HepG2 (cell line): ENCODE data around the gene CFAP91. TPM values are rescaled to one million over a fixed set of nuclear protein-coding genes. Genes with fewer than 3 reads are reported as not detected.

ENCODE experiments used
- ELF4 ChIP-seq: sonication (generic); formaldehyde crosslinking; IDR thresholded peaks from 2 replicates; pipeline ENCODE4 v1.5.0; 2020; ENCODE audit warnings: missing genetic modification reagents, mild to moderate bottlenecking, moderate library complexity, borderline replicate concordance
- FOXO1 ChIP-seq: sonication (generic); formaldehyde crosslinking; IDR thresholded peaks from 2 replicates; pipeline ENCODE4 v1.4.0; 2020; ENCODE audit warnings: missing genetic modification reagents
- FOXP4 ChIP-seq: sonication (generic); formaldehyde crosslinking; IDR thresholded peaks from 2 replicates; pipeline ENCODE4 v1.4.0; 2020; ENCODE audit warnings: missing genetic modification reagents
- KDM2A ChIP-seq: sonication (generic); formaldehyde crosslinking; IDR thresholded peaks from 2 replicates; pipeline ENCODE4 v1.4.0; 2020; ENCODE audit warnings: low read depth, missing genetic modification reagents, borderline replicate concordance
- KLF12 ChIP-seq: sonication (generic); formaldehyde crosslinking; IDR thresholded peaks from 2 replicates; pipeline ENCODE4 v1.4.0; 2020; ENCODE audit warnings: missing genetic modification reagents, borderline replicate concordance
- MAZ ChIP-seq, 2 experiments: sonication (generic) in 1 of 2; formaldehyde crosslinking in 1 of 2; IDR thresholded peaks; 2 replicates each; pipeline versions ENCODE4 v1.5.0 to v1.6.1; 2012 to 2020; ENCODE audit warnings: low read depth in 2 of 2, mild to moderate bottlenecking in 2 of 2, borderline replicate concordance in 1 of 2, improper control_type of control experiment in 1 of 2, low read length in 1 of 2, missing genetic modification reagents in 1 of 2, moderate library complexity in 1 of 2
- RBM39 ChIP-seq: fragments of 200-400 bp; formaldehyde crosslinking; IDR thresholded peaks from one replicate; pipeline ENCODE4 v1.6.1; 2018; ENCODE audit warnings: antibody characterized with exemption, mild to moderate bottlenecking, low read depth, low read length; ENCODE audit not compliant: poor library complexity, severe bottlenecking
- RXRA ChIP-seq: sonication (generic); formaldehyde crosslinking; IDR thresholded peaks from 2 replicates; pipeline ENCODE4 v1.5.1; 2020; ENCODE audit warnings: missing genetic modification reagents
- TFDP1 ChIP-seq: IDR thresholded peaks from 2 replicates; pipeline ENCODE4 v1.6.1; 2016; ENCODE audit warnings: missing compliant biosample characterization, missing genetic modification reagents, borderline replicate concordance
- WIZ ChIP-seq: sonication (generic); formaldehyde crosslinking; IDR thresholded peaks from 2 replicates; pipeline ENCODE4 v1.5.1; 2020; ENCODE audit warnings: mild to moderate bottlenecking, missing genetic modification reagents
- ZNF274 ChIP-seq: sonication (generic); formaldehyde crosslinking; IDR thresholded peaks from 2 replicates; pipeline ENCODE4 v1.5.1; 2020; ENCODE audit warnings: mild to moderate bottlenecking, missing genetic modification reagents
- ZNF335 ChIP-seq: sonication (generic); formaldehyde crosslinking; IDR thresholded peaks from 2 replicates; pipeline ENCODE4 v1.4.0; 2020; ENCODE audit warnings: missing genetic modification reagents
- polyA plus RNA-seq, 8 experiments: library from polyadenylated mRNA; depleted of rRNA in 3 of 8; stranded (reverse) in 7 of 8; unstranded in 1 of 8; fragments of >200 nt; fragmentation: Illumina TruSeq in 4 of 8; extraction: Trizol in 4 of 8; gene quantifications; 2 replicates each; pipeline versions ENCODE4 v1.2.1 to v1.2.3, GENCODE V29; 2011 to 2016; ENCODE audit warnings: low read depth in 4 of 8, missing spikeins in 1 of 8, mixed read lengths in 1 of 8; ENCODE audit not compliant: insufficient read depth in 1 of 8
- total RNA-seq, 5 experiments: library from RNA; depleted of rRNA; stranded (reverse); fragments of >200 nt; fragmentation: Illumina TruSeq; extraction: Trizol; gene quantifications; 2 replicates each; pipeline ENCODE4 v1.2.3, GENCODE V29; 2016; ENCODE audit warnings: low read depth in 1 of 5
- TF ChIP-seq, protein P1 (sequence below): sonication (generic); formaldehyde crosslinking; IDR thresholded peaks from 2 replicates; pipeline ENCODE4 v1.4.0; 2020; ENCODE audit warnings: missing genetic modification reagents

CFAP91 gene
- total and polyA plus RNA-seq, 2 of the 13 experiments (the other 11 are each of a cell fraction or from before 2014, with no cell fraction given) = not detected

GRCh38 chr3:119676771-119677640, 25.8 kb upstream of the CFAP91 start, which contains the start of gene COX17 (continued):
- peak; percentile 97 for TF ChIP-seq ELF4 (CRISPR knock-in tag)
- peak; percentile 45; the same call in 1 of the 2 replicates for TF ChIP-seq RXRA (CRISPR knock-in tag)
- no peak for TF ChIP-seq MAZ (IDR thresholded peaks at IDR 0.05; ENCODE audit: borderline replicate concordance, low read depth, low read length)
- TF ChIP-seq MAZ (CRISPR knock-in tag; IDR thresholded peaks at IDR 0.05; ENCODE audit: low read depth) = peak; percentile 73
- 0 out of 2 replicates have a peak, but pooled peaks have one; percentile 11 for TF ChIP-seq FOXO1 (CRISPR knock-in tag)
- TF ChIP-seq FOXP4 = peak; percentile 53; the same call in 1 of the 2 replicates
- TF ChIP-seq WIZ (CRISPR knock-in tag) = peak; percentile 75; the same call in 1 of the 2 replicates
- TF ChIP-seq RBM39 = peak; percentile 33
- TF ChIP-seq, protein P1, sequence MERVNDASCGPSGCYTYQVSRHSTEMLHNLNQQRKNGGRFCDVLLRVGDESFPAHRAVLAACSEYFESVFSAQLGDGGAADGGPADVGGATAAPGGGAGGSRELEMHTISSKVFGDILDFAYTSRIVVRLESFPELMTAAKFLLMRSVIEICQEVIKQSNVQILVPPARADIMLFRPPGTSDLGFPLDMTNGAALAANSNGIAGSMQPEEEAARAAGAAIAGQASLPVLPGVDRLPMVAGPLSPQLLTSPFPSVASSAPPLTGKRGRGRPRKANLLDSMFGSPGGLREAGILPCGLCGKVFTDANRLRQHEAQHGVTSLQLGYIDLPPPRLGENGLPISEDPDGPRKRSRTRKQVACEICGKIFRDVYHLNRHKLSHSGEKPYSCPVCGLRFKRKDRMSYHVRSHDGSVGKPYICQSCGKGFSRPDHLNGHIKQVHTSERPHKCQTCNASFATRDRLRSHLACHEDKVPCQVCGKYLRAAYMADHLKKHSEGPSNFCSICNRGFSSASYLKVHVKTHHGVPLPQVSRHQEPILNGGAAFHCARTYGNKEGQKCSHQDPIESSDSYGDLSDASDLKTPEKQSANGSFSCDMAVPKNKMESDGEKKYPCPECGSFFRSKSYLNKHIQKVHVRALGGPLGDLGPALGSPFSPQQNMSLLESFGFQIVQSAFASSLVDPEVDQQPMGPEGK (CRISPR knock-in tag) = peak; percentile 55; the same call in 1 of the 2 replicates
- TF ChIP-seq TFDP1 (CRISPR knock-in tag) = peak; percentile 86; the same call in 1 of the 2 replicates
- peak; percentile 90 for TF ChIP-seq KDM2A (CRISPR knock-in tag)
- TF ChIP-seq ZNF335 = peak; percentile 54; the same call in 1 of the 2 replicates
- peak; percentile 22; the same call in 1 of the 2 replicates for TF ChIP-seq KLF12 (CRISPR knock-in tag)
- TF ChIP-seq ZNF274 = peak; percentile 71; the same call in 1 of the 2 replicates
